Transverse colon (tissue), 3 donors: ENCODE data around the gene RAD51AP1.

Source experiments
- EP300 ChIP-seq: sonication (generic); formaldehyde crosslinking; IDR thresholded peaks from one replicate; pipeline ENCODE4 v1.6.1; 2017; ENCODE audit warnings: antibody characterized with exemption, low read depth
- POLR2A ChIP-seq: fragments of 450-650 bp; IDR thresholded peaks from one replicate; pipeline ENCODE4 v1.6.1; 2016; ENCODE audit warnings: antibody characterized with exemption, mild to moderate bottlenecking, moderate library complexity
- TF ChIP-seq, protein P1 (sequence below), 5 experiments: fragments of 200-600 bp in 3 of 5; fragments of 450-650 bp in 2 of 5; sonication (generic) in 3 of 5; IDR thresholded peaks; 1 replicate in 2 of 5; 2 replicates in 3 of 5; pipeline ENCODE4 v1.5.1; 2016 to 2017; ENCODE audit warnings: antibody characterized with exemption in 5 of 5, inconsistent platforms in 3 of 5, mild to moderate bottlenecking in 2 of 5, moderate library complexity in 1 of 5

DNA sequence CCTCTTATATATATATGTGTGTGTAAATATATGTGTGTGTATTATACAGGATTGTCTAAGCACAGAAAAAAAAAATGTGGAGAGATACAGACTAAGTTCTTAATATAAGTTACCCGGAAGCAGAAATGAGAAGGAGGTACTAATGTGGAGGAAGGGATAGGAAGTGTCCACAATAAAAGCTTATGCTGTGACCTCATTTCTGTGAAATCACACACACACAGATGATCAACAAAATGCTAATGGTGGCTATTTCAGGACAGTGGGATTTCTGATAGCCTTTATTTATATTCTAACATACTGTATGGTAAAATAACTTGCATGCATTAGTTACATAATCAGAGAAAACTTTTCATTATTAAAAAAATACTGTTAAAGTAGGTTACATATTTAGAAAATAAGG is 8.5 kb upstream of the RAD51AP1 start:
- TF ChIP-seq POLR2A, result no peak
- TF ChIP-seq, protein P1, sequence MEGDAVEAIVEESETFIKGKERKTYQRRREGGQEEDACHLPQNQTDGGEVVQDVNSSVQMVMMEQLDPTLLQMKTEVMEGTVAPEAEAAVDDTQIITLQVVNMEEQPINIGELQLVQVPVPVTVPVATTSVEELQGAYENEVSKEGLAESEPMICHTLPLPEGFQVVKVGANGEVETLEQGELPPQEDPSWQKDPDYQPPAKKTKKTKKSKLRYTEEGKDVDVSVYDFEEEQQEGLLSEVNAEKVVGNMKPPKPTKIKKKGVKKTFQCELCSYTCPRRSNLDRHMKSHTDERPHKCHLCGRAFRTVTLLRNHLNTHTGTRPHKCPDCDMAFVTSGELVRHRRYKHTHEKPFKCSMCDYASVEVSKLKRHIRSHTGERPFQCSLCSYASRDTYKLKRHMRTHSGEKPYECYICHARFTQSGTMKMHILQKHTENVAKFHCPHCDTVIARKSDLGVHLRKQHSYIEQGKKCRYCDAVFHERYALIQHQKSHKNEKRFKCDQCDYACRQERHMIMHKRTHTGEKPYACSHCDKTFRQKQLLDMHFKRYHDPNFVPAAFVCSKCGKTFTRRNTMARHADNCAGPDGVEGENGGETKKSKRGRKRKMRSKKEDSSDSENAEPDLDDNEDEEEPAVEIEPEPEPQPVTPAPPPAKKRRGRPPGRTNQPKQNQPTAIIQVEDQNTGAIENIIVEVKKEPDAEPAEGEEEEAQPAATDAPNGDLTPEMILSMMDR (IDR thresholded peaks at IDR 0.05), result no peak
- no peak for TF ChIP-seq EP300
